ENCODE results near the gene OR6J1. TPM values are rescaled to one million over a fixed set of nuclear protein-coding genes. Genes with fewer than 3 reads are reported as not detected.
"Not testable (repeated sequence)": the region's sequence is repeated elsewhere in the genome, so short reads cannot be mapped to it uniquely, and the experiment has no call there.

Gene OR6J1
- total RNA-seq, 1 donor from 2014 or later = not detected

DNA sequence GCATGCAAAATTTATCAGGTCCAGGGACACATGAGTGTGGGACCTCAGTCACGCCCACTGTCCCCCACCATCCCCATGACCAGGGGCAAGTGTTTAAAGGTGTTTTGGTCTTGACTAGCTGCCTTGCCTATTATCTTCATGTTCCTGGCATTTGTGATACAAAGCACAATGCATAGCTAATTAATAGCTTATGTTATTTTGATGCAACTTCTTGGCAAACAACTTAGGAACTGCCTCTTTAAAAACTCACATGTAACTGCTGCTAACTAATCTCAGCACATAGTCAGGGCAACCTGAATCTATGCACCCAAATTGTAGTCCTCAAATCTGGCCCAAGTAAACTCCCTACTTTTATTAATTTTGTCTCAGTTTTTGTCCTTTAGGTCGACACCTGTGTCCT is 7.4 kb upstream of the OR6J1 start:
- intact Hi-C loops (cut with micrococcal nuclease) = loop anchor here (5.0 to 10.0 kb wide), 2 partner anchors 251 to 737 kb away; no protein-coding TSS in a partner anchor

DNA sequence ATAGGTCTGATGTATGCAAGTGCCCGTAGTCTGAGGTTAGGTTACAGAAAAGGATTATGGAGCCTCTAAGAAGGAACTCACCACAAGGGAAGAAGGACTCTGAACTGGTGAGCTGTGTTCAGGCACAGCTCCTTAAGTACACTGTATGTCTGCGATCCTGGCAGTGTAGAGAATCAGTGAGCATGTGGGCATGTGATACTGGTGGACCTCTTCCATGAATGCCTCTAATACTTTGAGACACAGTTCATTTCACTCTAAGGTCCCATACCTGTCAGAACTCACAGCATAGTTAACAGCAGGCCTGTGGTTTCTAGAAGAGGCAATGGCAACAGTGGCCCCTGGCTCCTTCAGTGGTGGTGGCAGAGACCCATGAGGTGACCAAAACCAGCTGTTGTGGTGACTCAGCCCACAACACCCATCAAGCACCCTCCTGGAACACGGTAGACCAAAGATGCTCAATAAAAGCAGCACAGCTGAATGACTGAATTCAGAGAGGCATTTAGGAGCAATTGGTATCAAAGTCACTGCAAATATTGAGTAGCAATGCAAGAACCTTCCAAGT is 6.9 kb upstream of the OR6J1 start:
- intact Hi-C loops (cut with micrococcal nuclease) = loop anchor here (5.0 to 10.0 kb wide), 2 partner anchors 251 to 736 kb away; no protein-coding TSS in a partner anchor

DNA sequence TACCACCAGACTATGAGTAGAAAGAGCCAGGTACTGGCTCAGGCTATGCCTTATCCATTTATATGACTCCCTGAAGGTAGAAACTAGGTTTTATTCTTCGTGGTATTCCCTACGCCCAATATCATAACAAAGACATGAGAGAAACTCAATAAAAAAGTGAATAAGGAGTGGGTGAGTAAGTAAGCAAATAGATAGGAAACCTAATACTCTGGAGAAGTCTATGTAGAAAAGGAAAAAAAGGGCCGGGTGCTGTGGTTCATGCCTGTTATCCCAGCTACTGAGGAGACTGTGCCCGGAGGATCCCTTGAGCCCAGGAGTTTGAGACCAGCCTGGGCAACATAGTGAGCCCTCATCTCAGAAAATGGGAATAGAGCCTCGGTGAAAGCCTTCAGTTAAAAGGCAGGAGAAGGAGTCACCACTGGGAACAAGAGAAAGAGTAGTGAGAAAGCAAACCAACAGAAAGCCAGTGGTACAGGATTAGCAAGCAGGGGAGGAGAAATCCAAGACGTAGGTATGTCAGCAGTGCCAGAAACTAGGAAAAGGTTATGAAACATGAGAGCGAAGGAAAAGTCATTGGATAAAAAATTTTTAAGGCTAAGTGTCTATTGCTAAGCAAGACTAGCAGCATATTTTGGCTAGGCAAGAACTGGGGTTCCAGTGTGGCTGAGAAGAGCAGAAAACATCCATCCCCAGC is 6.0 kb upstream of the OR6J1 start:
- intact Hi-C loops (cut with micrococcal nuclease) = loop anchor here (5.0 to 10.0 kb wide), 2 partner anchors 252 to 735 kb away; no protein-coding TSS in a partner anchor

DNA sequence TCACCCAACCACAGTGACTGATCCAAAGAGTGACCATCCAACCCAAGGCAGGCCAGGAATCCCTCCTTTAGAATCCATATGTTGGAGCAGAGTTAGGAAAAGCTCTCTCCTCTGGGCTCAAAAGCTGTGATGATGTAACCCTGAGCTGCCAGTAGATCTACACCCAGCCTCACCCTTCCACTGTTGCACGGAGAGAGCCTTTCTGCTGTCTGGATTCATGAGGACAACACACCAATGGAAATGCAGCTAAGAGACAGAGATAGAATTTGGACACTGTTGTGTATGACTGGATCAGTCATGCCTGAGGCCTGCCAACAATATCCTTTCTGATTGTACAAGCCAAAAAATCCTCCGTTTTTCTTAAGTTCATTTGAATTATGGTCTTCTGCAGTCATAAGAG is 4.4 kb upstream of the OR6J1 start:
- intact Hi-C loops (cut with micrococcal nuclease) = no loop called here

DNA sequence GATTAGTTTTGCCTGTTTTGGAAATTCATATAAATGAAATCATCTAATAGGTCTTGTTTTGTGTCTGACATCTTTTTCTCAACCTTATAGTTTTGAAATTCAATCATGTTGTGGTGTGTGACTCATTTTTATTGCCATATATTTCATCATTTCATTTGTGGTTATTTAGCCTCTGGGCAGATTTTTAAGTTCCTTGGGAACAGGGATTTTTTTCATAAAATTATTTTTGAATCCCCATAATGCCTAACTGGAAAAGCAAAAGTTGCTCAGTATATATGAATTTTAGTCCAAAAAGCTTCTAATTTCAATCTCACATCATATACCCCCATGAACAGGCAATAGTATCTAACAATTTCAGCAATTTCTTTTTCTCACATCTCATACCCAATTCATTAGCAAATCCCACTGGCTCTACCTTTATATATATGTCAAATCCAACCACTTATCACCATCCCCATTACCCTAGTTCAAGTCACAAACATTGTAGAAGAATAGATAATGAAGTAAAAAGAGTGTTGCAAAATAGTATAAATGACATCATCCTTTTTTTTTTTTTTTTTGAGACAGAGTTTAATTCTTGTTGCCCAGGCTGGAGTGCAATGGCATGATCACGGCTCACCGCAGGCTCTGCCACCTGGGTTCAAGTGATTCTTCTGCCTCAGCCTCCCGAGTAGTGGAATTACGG is 2.6 kb upstream of the OR6J1 start:
- intact Hi-C loops (cut with micrococcal nuclease) = no loop called here

DNA sequence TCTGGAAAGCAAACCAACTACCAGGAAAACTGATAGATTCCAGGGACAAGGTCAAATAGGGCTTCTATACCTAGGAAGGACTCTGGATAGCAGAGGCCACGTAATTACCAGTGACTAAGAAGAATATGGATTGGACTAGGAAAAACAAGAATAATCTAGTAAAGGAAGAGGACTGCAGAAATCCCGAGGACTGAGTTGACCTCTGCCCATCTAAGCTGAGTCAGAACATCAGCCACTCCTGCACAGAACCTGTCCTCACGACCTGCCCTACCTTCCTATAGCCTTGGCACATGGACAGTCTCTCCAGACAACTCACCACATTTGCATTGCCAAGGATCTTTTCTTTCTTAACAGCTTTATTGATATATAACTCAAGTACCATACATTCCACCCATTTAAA is 2.3 kb downstream of the OR6J1 start:
- intact Hi-C loops (cut with micrococcal nuclease) = no loop called here

DNA sequence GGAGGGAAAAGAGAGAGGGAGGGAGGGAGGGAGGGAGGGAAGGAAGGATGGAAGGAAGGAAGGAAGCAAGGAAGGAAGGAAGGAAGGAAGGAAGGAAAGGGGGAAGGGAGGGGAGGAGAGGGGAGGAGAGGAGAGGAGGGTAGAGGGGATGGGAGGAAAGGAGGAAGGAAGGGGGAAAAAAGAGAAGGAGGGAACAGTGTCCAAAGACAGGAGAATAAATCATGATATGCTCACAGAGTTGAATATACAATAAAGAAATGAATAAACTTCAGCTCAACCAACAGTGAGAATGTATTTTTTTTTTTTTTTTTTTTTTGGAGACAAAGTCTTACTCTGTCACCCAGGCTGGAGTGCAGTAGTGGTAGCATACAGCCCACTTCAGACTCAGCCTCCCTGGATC is 4.0 kb downstream of the OR6J1 start:
- intact Hi-C loops (cut with micrococcal nuclease) = no loop called here

DNA sequence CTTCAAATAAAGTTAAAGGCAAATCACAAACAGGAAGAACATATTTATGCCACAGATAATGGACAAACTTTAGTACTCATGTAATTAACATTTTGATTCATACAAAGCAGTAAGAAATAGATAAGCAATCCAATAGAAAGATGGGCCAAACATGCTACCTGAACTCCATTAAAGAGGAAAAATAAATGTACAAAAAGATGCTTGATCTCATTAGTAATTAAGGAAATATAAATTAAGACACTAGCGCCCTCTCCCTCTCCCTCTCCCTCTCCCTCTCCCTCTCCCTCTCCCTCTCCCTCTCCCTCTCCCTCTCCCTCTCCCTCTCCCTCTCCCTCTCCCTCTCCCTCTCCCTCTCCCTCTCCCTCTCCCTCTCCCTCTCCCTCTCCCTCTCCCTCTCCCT is 8.2 kb downstream of the OR6J1 start:
- intact Hi-C loops (cut with micrococcal nuclease) = not testable (repeated sequence)

DNA sequence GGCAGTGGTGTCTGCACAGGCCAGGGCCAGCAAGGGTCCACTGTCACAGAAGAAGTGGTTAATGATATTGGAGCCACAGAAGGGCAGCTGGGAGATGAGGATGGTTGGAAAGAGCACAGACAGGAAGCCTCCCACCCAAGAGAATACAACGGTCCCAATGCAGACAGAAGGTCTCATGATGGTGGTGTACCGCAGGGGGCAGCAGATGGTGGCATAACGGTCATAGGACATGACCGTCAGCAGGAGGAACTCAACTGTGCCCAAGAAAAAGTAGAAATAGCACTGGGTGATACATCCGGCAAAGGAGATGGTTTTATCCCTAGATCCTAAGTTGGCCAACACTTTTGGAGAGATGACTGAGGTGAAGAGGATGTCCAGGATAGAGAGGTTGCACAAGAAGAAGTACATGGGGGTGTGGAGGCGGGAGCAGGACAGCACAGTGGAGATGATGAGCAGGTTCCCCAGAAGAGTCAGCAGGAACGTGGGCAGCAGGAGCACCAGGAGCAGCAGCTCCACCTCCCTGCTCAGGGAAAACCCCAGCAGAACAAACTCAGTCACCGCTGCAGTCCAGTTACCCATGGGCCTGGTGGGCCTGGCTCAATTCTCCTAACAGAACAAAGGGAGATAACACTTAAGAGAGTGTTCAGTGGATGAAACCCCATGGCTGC is 9.8 kb downstream of the OR6J1 start:
- intact Hi-C loops (cut with micrococcal nuclease) = no loop called here

DNA sequence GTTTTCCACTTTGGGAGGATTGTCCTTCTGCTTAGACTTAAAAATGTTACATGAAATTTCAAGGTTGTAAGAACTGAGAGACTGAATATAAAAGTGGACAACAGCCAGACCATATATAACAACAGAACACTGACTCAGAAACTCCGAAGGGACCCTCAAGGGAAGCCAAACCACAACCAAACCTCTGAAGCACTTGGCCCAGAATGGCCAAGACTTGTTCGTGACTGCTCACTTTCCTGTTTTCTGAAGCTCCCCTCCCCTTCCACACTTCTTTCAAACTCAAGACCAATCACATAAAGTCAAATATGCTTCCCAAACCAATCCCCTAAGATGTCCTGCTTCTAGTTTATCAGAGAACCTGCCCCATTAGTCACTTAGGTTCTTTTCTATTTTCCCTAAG is 13.7 kb downstream of the OR6J1 start:
- intact Hi-C loops (cut with micrococcal nuclease) = no loop called here

DNA sequence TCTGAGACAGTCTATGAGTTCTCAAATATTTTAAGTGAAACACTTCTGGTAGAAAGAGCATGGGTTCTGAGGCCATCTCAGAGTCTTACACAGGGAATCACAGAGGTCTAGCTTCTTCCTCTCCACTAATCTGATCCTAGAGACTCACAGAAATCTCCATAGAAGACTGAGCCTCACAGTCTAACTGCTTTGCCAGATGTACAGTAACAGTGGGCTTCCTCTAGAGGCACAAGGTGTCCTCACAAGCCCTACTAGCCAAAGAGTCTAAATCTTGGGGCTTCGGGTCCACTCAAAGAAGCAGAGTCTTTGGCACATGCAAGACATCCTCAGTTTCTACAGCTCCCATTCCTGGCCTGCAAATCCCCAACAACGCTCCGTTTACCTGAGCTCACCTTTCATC is 14.1 kb downstream of the OR6J1 start:
- intact Hi-C loops (cut with micrococcal nuclease) = no loop called here

DNA sequence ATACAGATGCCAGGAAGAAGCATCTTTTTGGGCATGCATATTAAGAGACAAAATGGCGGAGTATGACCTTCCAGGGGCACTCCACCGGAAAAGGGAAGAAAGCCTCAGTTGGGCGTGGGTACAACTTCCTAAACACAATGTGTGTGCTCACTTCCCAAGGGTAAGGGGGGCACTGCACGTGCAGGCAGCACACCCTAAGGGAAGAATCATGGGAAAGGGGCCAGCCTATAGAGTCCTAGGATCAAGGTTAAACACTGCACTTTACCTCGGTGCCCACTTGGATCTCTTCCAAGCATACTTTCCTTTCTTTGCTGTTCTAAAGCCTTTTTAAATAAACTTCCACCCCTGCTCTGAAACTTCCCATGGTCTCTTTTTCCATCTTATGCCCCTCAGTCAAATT is 14.8 kb downstream of the OR6J1 start:
- intact Hi-C loops (cut with micrococcal nuclease) = no loop called here

DNA sequence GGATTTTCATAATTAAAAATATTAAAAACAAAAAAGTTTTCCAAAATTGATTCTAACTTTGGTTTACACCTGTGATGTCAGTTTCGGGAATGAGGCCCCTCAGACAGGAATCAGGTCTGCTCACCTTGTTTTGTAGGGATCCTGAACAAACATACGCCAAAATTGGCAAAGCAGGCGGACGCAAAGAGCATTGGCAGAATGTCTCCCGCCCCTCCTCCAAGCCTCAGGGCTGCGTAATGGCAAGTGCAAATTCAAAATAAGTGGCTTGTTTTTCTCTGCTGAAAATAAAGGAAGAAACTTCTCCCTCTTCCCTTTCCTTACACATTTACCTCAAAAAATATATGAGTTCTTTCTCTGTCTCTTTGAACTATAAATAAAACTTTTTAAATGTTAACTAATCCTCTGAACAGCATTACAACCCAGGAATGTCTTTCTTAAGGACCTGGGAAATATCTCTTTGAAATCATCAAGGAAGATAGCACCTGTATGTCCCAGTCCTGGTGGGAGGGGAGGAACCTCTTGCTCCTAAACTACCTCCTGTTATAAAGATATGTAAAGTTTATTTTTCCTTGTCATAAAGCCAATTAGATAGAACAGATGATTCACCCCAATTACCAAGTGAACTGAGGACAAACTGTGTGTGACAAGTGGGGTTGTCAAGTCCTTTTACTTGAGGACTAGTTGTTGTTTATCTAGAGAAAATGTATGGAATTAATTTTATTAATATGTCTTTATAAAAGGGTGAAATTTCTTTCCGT is 16.5 kb downstream of the OR6J1 start:
- intact Hi-C loops (cut with micrococcal nuclease) = no loop called here

DNA sequence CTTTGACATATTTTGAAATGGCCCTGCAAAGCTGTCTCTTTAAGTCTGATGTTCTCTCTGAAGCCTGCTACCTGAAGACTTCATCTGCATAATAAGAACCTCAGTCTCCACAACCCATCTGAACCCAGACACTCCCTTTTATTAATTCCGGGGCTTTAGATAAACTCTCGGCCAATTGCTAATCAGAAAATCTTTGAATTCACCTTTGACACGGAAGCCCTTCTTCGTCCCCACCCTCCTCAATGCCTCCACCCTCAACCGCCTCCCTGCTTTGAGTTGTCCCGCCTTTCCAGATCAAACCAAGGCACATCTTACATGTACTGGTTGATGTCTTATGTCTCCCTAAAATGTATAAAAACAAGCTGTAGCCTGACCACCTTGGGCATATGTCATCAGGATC is 17.6 kb downstream of the OR6J1 start:
- intact Hi-C loops (cut with micrococcal nuclease) = no loop called here

DNA sequence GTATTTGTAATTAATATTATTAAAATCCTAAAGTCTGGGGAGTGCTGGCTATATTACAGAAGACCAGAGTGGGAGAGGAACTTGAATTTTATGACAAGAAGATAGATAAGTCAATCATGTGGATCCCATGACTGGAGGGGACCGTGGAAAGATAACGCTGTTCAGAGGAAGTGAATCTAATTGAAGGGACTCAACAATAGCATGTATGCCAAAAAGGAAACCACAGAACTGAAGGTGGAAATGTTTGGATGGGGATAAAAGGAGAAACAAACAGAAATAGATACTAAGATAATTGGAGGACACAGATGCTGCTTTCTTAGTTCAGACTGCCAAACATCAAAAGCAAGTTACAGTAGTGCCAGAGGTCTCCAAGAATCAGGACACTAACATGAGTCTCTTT is 21.1 kb downstream of the OR6J1 start:
- intact Hi-C loops (cut with micrococcal nuclease) = no loop called here

DNA sequence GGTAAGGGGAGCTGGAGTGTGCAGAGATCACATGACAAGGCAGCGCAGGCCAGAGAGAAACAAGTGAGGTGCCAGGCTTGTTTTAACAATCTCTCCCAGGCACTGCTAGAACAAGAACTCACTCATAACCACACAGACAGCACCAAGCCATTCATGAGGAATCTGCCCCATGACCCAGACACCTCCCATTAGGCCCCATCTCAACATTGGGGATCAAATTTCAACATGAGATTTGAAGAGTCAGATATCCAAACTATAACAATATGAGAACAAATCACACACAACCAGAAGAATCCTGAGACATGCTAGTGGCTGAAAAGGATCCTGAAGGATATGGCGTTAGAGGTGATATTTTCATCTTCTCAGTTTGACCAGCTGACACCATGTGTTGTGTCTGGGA is 21.9 kb downstream of the OR6J1 start:
- intact Hi-C loops (cut with micrococcal nuclease) = no loop called here

DNA sequence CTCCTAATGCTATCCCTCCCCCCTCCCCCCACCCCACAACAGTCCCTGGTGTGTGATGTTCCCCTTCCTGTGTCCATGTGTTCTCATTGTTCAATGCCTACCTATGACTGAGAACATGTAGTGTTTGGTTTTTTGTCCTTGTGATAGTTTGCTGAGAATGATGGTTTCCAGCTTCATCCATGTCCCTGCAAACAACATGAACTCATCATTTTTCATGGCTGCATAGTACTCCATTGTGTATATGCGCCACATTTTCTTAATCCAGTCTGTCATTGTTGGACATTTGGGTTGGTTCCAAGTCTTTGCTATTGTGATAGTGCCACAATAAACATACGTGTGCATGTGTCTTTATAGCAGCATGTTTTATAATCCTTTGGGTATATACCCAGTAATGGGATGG is 28.4 kb downstream of the OR6J1 start:
- intact Hi-C loops (cut with micrococcal nuclease) = not testable (repeated sequence)

DNA sequence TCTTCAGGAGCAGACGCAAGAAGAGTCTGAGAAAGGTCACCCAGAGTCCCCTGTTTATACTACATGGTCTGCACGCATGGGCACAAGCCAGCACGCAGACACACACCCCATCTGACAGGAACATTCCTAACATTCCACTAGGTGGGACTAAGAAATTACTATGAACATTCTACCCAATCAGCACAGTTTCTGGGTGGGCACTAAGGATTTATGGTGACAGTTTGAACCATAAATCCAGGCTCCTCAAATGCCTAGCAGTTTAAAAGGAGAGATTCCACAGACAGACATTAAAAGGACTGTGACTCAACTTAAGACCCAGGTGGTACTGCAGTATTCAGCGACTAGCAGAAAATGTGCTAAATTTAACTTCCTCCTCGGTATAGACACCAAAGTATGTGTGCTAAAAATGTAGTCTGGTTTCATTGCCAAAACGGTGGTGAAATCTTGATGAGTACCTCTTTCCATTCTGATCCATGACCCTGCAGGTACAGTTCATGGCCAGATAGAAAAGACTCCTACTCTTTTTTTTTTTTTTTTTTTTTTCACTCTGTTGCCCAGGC is 29.8 kb downstream of the OR6J1 start:
- intact Hi-C loops (cut with micrococcal nuclease) = no loop called here

DNA sequence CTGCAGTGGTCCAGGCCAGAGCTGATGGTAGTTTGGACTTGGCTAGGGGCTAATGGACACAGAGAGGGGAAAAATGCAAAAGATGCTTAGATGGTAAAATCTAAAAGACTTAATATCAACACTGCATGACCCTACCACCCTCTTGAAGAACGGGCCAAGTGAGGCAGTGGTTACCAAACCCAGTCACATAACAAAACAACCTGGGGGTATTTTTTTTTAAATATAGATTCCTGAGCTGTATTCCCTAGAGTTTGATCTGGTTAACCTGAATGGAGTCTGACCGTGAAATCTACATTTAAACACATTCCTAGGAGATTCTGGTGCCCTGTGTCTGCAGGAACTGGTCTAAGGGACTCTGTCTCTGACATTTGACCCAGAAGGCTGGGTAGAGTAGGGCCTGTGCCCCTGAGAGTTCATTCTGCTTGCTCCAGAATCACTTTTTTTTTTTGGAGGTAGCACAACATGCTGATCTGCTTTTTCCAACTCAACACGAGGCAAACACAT is 30.4 kb downstream of the OR6J1 start:
- intact Hi-C loops (cut with micrococcal nuclease) = no loop called here

DNA sequence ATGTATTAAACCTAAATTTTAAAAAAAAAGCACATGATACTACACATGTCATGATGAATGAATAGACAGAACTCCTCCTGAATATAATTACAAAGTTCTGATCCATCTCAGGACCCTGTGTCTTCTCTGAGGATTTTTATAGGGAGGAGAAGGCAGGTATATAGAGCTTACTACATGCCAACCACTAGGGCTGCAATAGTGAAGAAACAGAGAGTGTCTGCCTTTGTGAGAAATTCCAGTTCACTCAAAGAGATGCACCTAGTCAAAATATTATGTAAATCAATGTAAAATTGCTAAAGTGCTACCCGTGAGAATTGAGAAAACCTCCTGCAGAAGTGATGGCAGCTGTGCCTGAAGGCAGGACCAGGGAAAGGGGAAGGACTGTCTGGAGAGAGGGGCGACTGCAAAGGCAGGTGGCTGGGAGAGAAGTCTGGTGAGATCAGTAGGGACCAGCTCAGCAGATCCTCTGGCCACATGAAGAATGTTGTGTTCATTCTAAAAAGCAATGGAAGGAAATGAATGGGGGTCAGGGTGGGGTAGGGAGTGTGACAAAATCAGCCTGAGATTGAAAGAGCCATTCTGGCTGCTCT is 31.0 kb downstream of the OR6J1 start:
- intact Hi-C loops (cut with micrococcal nuclease) = no loop called here

All from T-helper 1 cell treated with Interleukin-12 subunit alpha and Interleukin-12 subunit beta and Interleukin-4 antibody, amounts not matched to agents 30 ng/mL and 1 ng/mL, for 36 hours (primary cell).